Measurements from ENCODE around the gene SIAH3. TPM values are rescaled to one million over a fixed set of nuclear protein-coding genes. Genes with fewer than 3 reads are reported as not detected.

Gene SIAH3
- total RNA-seq, 1 donor from 2014 or later: 0.08 TPM

DNA sequence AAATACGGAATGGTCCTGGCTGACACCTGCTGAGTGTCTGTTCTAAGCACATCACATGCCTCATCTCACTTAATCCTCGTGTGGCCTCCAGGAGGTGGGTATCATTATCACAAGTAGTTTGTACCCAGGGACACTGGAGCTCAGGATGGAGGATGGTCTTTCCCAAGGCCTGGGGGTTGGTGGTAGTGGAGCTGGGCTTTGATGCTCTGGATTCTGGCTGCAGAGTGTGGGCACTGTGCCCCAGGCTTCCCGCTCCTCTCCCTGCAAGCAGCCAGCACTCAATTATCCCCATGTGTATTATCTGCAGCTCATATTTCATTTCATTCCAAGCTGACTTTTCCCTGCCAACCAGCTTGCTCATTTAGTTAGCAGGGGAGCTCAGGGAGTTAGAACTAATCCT, 52.1 kb downstream of the SIAH3 start:
- Mint-ChIP-seq H3K27ac (ENCODE audit: unreplicated experiment) (no peak overlapping the region), H3K27me3 (ENCODE audit: unreplicated experiment) (peaks cover 4% of the 10 kb centered on the region), H3K9me3 (ENCODE audit: unreplicated experiment) (no peaks in the 10 kb centered on the region), H3K4me1 (ENCODE audit: unreplicated experiment) (no peaks in the 10 kb centered on the region), H3K36me3 (ENCODE audit: low read depth, unreplicated experiment) (no peaks in the 10 kb centered on the region), H3K4me3 (ENCODE audit: unreplicated experiment) (no peak overlapping the region)
- no peak for TF ChIP-seq CTCF (IDR thresholded peaks at IDR 0.05; ENCODE audit: unreplicated experiment)
- no peak for DNase-seq (ENCODE audit: low spot score)

DNA sequence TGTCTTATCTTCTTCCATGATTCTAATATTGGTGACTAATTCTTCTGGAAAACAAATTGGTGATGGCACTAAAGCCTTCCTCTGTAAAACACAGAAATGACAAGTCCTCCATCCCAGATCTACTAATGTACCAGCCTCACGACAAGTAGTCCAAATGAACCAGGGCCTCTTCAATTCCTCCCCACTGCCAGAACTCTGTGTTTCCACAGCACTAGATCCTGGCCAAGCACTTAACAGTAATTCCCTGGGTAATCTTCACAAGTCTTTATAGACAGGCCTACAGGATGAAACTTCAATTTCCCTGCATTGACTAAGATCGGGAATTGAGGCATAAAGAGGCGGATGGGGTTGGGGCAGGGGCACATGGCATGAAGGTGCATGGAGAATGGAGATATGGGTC, 52.7 kb downstream of the SIAH3 start:
- Mint-ChIP-seq H3K9me3 (ENCODE audit: unreplicated experiment) (no peaks in the 10 kb centered on the region), H3K4me3 (ENCODE audit: unreplicated experiment) (no peak overlapping the region), H3K4me1 (ENCODE audit: unreplicated experiment) (no peaks in the 10 kb centered on the region), H3K27ac (ENCODE audit: unreplicated experiment) (no peak overlapping the region), H3K36me3 (ENCODE audit: low read depth, unreplicated experiment) (no peaks in the 10 kb centered on the region), H3K27me3 (ENCODE audit: unreplicated experiment) (peaks cover 4% of the 10 kb centered on the region)
- no peak for DNase-seq (ENCODE audit: low spot score)
- no peak for TF ChIP-seq CTCF (IDR thresholded peaks at IDR 0.05; ENCODE audit: unreplicated experiment)

GRCh38 chr13:45796426-45797235, 54.9 kb downstream of the SIAH3 start:
- Mint-ChIP-seq H3K4me1 (ENCODE audit: unreplicated experiment) (peaks cover 3% of the 10 kb centered on the region), H3K36me3 (ENCODE audit: low read depth, unreplicated experiment) (no peaks in the 10 kb centered on the region), H3K27me3 (ENCODE audit: unreplicated experiment) (peaks cover 2% of the 10 kb centered on the region), H3K4me3 (ENCODE audit: unreplicated experiment) (no peak overlapping the region), H3K27ac (ENCODE audit: unreplicated experiment) (no peak overlapping the region), H3K9me3 (ENCODE audit: unreplicated experiment) (no peaks in the 10 kb centered on the region)
- no peak for TF ChIP-seq CTCF (IDR thresholded peaks at IDR 0.05; ENCODE audit: unreplicated experiment)
- no peak for DNase-seq (ENCODE audit: low spot score)

DNA sequence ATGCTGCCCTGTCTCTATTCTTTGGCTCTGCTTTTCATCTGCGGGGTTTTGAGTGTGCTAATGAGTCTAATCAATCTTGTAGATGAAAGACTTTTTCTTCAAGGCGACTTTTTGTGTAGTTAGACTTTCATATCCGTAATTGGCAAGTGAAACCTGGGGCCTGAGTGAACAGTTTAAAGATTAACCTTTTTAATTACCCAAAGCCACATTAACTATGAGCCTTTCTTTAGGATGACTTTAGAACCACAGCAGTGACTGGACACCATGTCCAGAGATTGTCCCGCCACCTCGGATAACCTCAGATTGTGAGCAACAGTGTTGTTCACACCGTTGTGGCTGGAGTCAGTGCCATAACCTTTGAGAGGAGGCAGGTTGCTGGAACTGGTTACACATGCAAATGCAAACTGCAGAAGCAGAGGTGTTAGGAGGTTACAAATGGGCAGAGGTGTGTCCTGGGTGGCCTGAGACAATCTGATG, 58.7 kb downstream of the SIAH3 start:
- no peak overlapping the region for H3K27ac Mint-ChIP-seq (ENCODE audit: unreplicated experiment)
- DNase-seq (ENCODE audit: low spot score): no peak
- H3K36me3 Mint-ChIP-seq (ENCODE audit: low read depth, unreplicated experiment): no peaks in the 10 kb centered on the region
- H3K27me3 Mint-ChIP-seq (ENCODE audit: unreplicated experiment): no peaks in the 10 kb centered on the region
- no peaks in the 10 kb centered on the region for H3K9me3 Mint-ChIP-seq (ENCODE audit: unreplicated experiment)
- no peak for TF ChIP-seq CTCF (IDR thresholded peaks at IDR 0.05; ENCODE audit: unreplicated experiment)
- peaks cover 4% of the 10 kb centered on the region for H3K4me1 Mint-ChIP-seq (ENCODE audit: unreplicated experiment)
- no peak overlapping the region for H3K4me3 Mint-ChIP-seq (ENCODE audit: unreplicated experiment)

GRCh38 chr13:45788011-45788410, 63.5 kb downstream of the SIAH3 start:
- no peaks in the 10 kb centered on the region for H3K36me3 Mint-ChIP-seq (ENCODE audit: low read depth, unreplicated experiment)
- peaks cover 4% of the 10 kb centered on the region for H3K4me1 Mint-ChIP-seq (ENCODE audit: unreplicated experiment)
- no peaks in the 10 kb centered on the region for H3K9me3 Mint-ChIP-seq (ENCODE audit: unreplicated experiment)
- H3K27me3 Mint-ChIP-seq (ENCODE audit: unreplicated experiment): peaks cover 7% of the 10 kb centered on the region
- H3K27ac Mint-ChIP-seq (ENCODE audit: unreplicated experiment): no peak overlapping the region
- DNase-seq (ENCODE audit: low spot score): no peak
- H3K4me3 Mint-ChIP-seq (ENCODE audit: unreplicated experiment): no peak overlapping the region
- no peak for TF ChIP-seq CTCF (IDR thresholded peaks at IDR 0.05; ENCODE audit: unreplicated experiment)

Measured in endothelial cell (in vitro differentiated cells).